DOHH2 (cell line): ENCODE data around the gene METTL21C.

Experiments used
- EZH2phosphoT487 ChIP-seq: fragments of 200-600 bp; sonication (generic); IDR thresholded peaks from 2 replicates; pipeline ENCODE4 v1.6.1; 2017; ENCODE audit warnings: borderline replicate concordance, mild to moderate bottlenecking, antibody characterized with exemption, low read length, moderate library complexity, mixed read lengths
- TF ChIP-seq, protein P1 (sequence below): fragments of 200-600 bp; sonication (generic); IDR thresholded peaks from one replicate; pipeline ENCODE4 v1.5.1; 2014; ENCODE audit warnings: antibody characterized with exemption, mild to moderate bottlenecking, low read depth, low read length; ENCODE audit not compliant: poor library complexity, severe bottlenecking

DNA sequence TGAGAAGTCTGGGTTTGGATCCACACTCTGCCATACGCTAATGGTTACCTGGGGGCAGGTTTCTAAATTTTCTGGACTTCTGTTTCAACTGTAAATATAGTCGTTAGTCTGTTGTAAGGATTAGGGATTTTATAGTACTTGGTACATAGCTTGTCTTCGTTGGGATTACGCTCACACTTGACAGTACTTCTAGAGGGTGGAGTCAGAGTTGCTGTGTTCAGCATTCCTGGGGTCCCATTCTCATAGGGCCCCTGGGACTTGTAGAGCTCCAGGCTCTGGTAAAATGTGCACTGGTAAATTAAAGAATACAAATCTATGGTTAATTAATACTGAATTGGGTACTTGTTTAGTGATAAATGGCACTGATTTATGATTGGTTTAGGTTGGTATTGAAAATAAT, 52.8 kb downstream of the METTL21C start:
- TF ChIP-seq, protein P1, sequence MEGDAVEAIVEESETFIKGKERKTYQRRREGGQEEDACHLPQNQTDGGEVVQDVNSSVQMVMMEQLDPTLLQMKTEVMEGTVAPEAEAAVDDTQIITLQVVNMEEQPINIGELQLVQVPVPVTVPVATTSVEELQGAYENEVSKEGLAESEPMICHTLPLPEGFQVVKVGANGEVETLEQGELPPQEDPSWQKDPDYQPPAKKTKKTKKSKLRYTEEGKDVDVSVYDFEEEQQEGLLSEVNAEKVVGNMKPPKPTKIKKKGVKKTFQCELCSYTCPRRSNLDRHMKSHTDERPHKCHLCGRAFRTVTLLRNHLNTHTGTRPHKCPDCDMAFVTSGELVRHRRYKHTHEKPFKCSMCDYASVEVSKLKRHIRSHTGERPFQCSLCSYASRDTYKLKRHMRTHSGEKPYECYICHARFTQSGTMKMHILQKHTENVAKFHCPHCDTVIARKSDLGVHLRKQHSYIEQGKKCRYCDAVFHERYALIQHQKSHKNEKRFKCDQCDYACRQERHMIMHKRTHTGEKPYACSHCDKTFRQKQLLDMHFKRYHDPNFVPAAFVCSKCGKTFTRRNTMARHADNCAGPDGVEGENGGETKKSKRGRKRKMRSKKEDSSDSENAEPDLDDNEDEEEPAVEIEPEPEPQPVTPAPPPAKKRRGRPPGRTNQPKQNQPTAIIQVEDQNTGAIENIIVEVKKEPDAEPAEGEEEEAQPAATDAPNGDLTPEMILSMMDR, result no peak
- no peak for TF ChIP-seq EZH2phosphoT487
